RWPE1 (cell line): ENCODE results near the gene HDAC8.
"Not testable (repeated sequence)": the region's sequence is repeated elsewhere in the genome, so short reads cannot be mapped to it uniquely, and the experiment has no call there.

ENCODE experiments used
- CTCF ChIA-PET: fragments of 350-600 bp; sonication (Branson Sonifier 250); formaldehyde crosslinking; extraction: SDS; loops from one replicate; lab custom pipeline; 2021; lab: Yijun Ruan, JAX
- POLR2A ChIA-PET: fragments of 400-600 bp; formaldehyde crosslinking; extraction: SDS; loops from one replicate; lab custom pipeline; 2020; ENCODE audit warnings: antibody characterized with exemption; ENCODE audit not compliant: low non-redundant PET; lab: Yijun Ruan, JAX
- DNase-seq: peaks from one replicate; pipeline ENCODE4 v3.0.0; 2012; ENCODE audit warnings: low spot score
- H3K27ac ChIP-seq: fragments of 450-650 bp; 2 replicates; pipeline ENCODE4 v1.5.1; 2017
- CTCF ChIP-seq: fragments of 450-650 bp; conservative IDR thresholded peaks from 2 replicates; pipeline ENCODE4 v1.5.1; 2017; ENCODE audit warnings: low read depth, mild to moderate bottlenecking

Gene HDAC8

GRCh38 chrX:72467135-72467534 lies 105.5 kb downstream of the HDAC8 start:
- no peak for TF ChIP-seq CTCF
- no peak overlapping the region for H3K27ac ChIP-seq
- CTCF ChIA-PET, result no interaction called here
- DNase-seq, result no peak
- POLR2A ChIA-PET, result no interaction called here

DNA sequence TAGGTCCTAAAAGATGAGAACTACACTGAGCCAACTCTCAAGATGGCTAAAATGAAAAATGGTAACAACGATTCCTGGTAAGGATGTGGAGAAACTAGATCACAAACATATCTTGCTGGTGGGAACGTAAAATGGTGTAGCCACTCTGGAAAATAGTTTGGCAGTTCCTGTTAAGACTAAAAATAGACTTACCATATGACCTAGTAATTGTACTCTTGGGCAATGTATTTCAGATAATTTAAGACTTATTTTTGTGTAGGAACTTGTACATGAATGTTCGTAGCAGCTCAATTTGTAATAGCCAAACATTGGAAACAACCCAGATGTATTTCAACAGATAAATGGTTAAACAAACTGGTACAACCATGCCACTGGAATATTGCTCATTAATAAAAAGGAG lies 106.2 kb downstream of the HDAC8 start:
- CTCF ChIA-PET, result no interaction called here
- H3K27ac ChIP-seq, result no peak overlapping the region
- POLR2A ChIA-PET, result no interaction called here
- DNase-seq, result no peak
- no peak for TF ChIP-seq CTCF

DNA sequence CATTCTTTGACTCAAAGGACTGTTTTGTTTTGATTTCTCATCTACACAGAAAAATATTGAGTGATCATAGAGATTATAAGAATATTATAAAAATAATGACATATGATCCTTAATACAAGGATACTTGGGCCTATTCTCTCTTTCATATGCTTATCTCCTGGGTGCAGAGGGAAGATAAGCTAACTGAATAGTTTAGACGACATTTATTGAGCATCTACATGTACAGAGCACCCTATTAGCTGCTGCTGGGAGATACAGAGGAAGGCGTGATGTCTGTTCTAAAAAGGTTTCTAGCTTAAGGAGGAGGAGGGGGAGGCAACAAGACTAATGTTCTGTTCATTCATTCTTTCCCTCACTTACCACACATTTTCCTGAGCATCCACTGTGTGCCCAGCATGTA lies 106.8 kb downstream of the HDAC8 start:
- H3K27ac ChIP-seq, result no peak overlapping the region

GRCh38 chrX:72461766-72462165 lies 110.9 kb downstream of the HDAC8 start:
- ChIA-PET POLR2A (no interaction called here), CTCF (no interaction called here)
- TF ChIP-seq CTCF, result no peak
- no peak overlapping the region for H3K27ac ChIP-seq
- no peak for DNase-seq

More for the DNA sequence above, 106.8 kb downstream of the HDAC8 start:
- TF ChIP-seq CTCF, result no peak
- CTCF ChIA-PET, result no interaction called here
- POLR2A ChIA-PET, result no interaction called here
- no peak for DNase-seq

GRCh38 chrX:72461288-72461687 lies 111.4 kb downstream of the HDAC8 start:
- POLR2A ChIA-PET, result no interaction called here
- no peak overlapping the region for H3K27ac ChIP-seq
- no peak for DNase-seq
- CTCF ChIA-PET, result no interaction called here
- no peak for TF ChIP-seq CTCF

GRCh38 chrX:72460715-72461114 lies 111.9 kb downstream of the HDAC8 start:
- no peak overlapping the region for H3K27ac ChIP-seq
- ChIA-PET CTCF (interaction anchor here (0.6 kb wide), 1 partner anchor 218 kb away, joined by 8 read pairs; no protein-coding TSS in a partner anchor), POLR2A (no interaction called here)
- TF ChIP-seq CTCF, result no peak
- DNase-seq, result no peak

DNA sequence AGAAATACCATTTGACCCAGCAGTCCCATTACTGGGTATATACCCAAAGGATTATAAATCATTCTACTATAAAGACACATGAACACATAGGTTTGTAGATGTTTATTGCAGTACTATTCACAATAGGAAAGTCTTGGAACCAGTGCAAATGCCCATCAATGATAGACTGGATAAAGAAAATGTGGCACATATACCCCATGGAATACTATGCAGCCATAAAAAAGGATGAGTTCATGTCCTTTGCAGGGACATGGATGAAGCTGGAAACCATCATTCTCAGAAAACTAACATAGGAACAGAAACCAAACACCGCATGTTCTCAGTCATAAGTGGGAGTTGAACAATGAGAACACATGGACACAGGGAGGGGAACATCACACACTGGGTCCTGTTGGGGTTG lies 123.6 kb downstream of the HDAC8 start:
- H3K27ac ChIP-seq, POLR2A ChIA-PET, DNase-seq, CTCF ChIA-PET: not testable (repeated sequence)

DNA sequence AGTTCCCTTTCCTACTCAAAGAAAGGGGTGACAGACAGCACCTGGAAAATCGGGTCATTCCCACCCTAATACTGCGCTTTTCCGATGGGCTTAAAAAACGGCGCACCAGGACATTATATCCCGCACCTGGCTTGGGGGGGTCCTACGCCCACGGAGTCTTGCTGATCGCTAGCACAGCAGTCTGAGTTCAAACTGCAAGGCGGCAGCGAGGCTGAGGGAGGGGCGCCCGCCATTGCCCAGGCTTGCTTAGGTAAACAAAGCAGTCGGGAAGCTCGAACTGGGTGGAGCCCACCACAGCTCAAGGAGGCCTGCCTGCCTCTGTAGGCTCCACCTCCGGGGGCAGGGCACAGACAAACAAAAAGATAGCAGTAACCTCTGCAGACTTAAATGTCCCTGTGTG lies 131.9 kb downstream of the HDAC8 start:
- POLR2A ChIA-PET, H3K27ac ChIP-seq, CTCF ChIA-PET, DNase-seq: not testable (repeated sequence)
